ENCODE results near the gene ZCCHC12.

DNA sequence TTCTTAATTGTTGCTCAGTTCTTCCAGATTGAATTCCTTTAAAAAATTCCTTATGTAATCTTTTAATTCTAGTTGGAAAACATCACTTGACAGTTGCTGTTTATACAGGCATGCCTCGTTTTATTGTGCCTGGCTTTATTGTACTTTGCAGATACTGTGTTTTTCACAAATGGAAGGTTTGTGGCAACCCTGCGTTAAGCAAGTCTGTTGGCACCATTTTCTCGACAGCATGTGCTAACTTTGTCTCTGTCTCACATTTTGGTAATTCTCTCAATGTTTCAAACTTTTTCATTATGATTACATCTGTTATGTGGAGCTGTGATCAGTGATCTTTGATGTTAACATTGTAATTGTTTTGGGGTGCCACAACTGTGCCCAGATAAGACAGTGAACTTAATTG is 33.4 kb downstream of the ZCCHC12 start:
- TF ChIP-seq, protein P1, sequence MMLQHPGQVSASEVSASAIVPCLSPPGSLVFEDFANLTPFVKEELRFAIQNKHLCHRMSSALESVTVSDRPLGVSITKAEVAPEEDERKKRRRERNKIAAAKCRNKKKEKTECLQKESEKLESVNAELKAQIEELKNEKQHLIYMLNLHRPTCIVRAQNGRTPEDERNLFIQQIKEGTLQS (IDR thresholded peaks at IDR 0.05; ENCODE audit: borderline replicate concordance, extremely low read depth, low read depth, low read length): no peak
- no peak for TF ChIP-seq POLR2AphosphoS2 (IDR thresholded peaks at IDR 0.05; ENCODE audit: low read depth, low read length)
- no peak for TF ChIP-seq POLR2A (IDR thresholded peaks at IDR 0.05; ENCODE audit: low read depth, low read length)
- no peak for TF ChIP-seq YY1 (IDR thresholded peaks at IDR 0.05; ENCODE audit: low read depth, low read length)
- TF ChIP-seq ESRRA (IDR thresholded peaks at IDR 0.05; ENCODE audit: low read length): no peak
- no peak for TF ChIP-seq RFX5 (IDR thresholded peaks at IDR 0.05; ENCODE audit: low read depth, low read length)
